Activated naive CD8-positive, alpha-beta T cell treated with anti-CD3 and anti-CD28 coated beads, Interleukin-2, amount 10 ng/mL, durations not matched to agents 7 days and 5 days (primary cell): ENCODE measurements around the gene DUSP15. TPM values are rescaled to one million over a fixed set of nuclear protein-coding genes. Genes with fewer than 3 reads are reported as not detected.

Source experiments
- ATAC-seq: fragments of 150-1000 bp; cut with Tn5 transposase; one replicate; pipeline ENCODE4 v1.10.0; 2021; ENCODE audit warnings: low read depth, moderate library complexity
- POLR2A ChIA-PET: fragments of 350-600 bp; sonication (Branson Sonifier 250); formaldehyde crosslinking; loops from one replicate; lab custom pipeline; 2021; ENCODE audit warnings: antibody characterized with exemption; lab: Charles Lee
- DNase-seq: peaks from one replicate; pipeline ENCODE4 v3.0.0; 2021
- H3K27ac Mint-ChIP-seq: one replicate; pipeline ENCODE4 v1.8.0; 2022; ENCODE audit warnings: mild to moderate bottlenecking, mixed read lengths
- H3K27me3 Mint-ChIP-seq: one replicate; pipeline ENCODE4 v1.8.0; 2022; ENCODE audit warnings: mild to moderate bottlenecking, moderate library complexity, mixed read lengths
- H3K36me3 Mint-ChIP-seq: one replicate; pipeline ENCODE4 v1.8.0; 2021; ENCODE audit warnings: mild to moderate bottlenecking, mixed read lengths
- H3K4me1 Mint-ChIP-seq: one replicate; pipeline ENCODE4 v1.8.0; 2021; ENCODE audit warnings: mixed read lengths
- H3K4me3 Mint-ChIP-seq: one replicate; pipeline ENCODE4 v1.8.0; 2022; ENCODE audit warnings: mild to moderate bottlenecking, moderate library complexity, mixed read lengths
- H3K9me3 Mint-ChIP-seq: one replicate; pipeline ENCODE4 v1.8.0; 2021; ENCODE audit warnings: mixed read lengths
- total RNA-seq, 2 experiments: library from RNA; stranded (reverse); gene quantifications; one replicate each; pipeline ENCODE4 v1.2.3, GENCODE V29; 2021

DUSP15 gene
- total RNA-seq, 2 experiments from 2014 or later, result not detected

- H3K36me3 Mint-ChIP-seq, result no peaks in the 10 kb centered on the region
- no peak overlapping the region for H3K4me3 Mint-ChIP-seq
- H3K27me3 Mint-ChIP-seq, result peaks cover 2% of the 10 kb centered on the region
- no peaks in the 10 kb centered on the region for H3K9me3 Mint-ChIP-seq
- ATAC-seq, result no peak
- POLR2A ChIA-PET, result no interaction called here
- no peaks in the 10 kb centered on the region for H3K4me1 Mint-ChIP-seq
- DNase-seq, result no peak
- H3K27ac Mint-ChIP-seq, result no peak overlapping the region
Measured at GRCh38 chr20:31908016-31908415, 37.7 kb upstream of the DUSP15 start.

- POLR2A ChIA-PET, result no interaction called here
- H3K36me3 Mint-ChIP-seq, result no peaks in the 10 kb centered on the region
- H3K4me3 Mint-ChIP-seq, result no peak overlapping the region
- no peak for DNase-seq
- no peaks in the 10 kb centered on the region for H3K4me1 Mint-ChIP-seq
- H3K27me3 Mint-ChIP-seq, result peaks cover 2% of the 10 kb centered on the region
- no peak overlapping the region for H3K27ac Mint-ChIP-seq
- ATAC-seq, result no peak
- no peaks in the 10 kb centered on the region for H3K9me3 Mint-ChIP-seq
Measured at GRCh38 chr20:31907046-31907445, 36.7 kb upstream of the DUSP15 start.

GRCh38 chr20:31906001-31906400 lies 35.7 kb upstream of the DUSP15 start:
- H3K9me3 Mint-ChIP-seq, result no peaks in the 10 kb centered on the region
- no peak overlapping the region for H3K27ac Mint-ChIP-seq
- ATAC-seq (no peak), DNase-seq (no peak)
- no peaks in the 10 kb centered on the region for H3K4me1 Mint-ChIP-seq
- POLR2A ChIA-PET, result no interaction called here
- H3K36me3 Mint-ChIP-seq, result no peaks in the 10 kb centered on the region
- H3K27me3 Mint-ChIP-seq, result peaks cover 2% of the 10 kb centered on the region
- no peak overlapping the region for H3K4me3 Mint-ChIP-seq

- no peak for DNase-seq
- no peak overlapping the region for H3K4me3 Mint-ChIP-seq
- H3K27me3 Mint-ChIP-seq, result peaks cover 2% of the 10 kb centered on the region
- no peaks in the 10 kb centered on the region for H3K36me3 Mint-ChIP-seq
- no peak overlapping the region for H3K27ac Mint-ChIP-seq
- H3K4me1 Mint-ChIP-seq, result no peaks in the 10 kb centered on the region
- H3K9me3 Mint-ChIP-seq, result no peaks in the 10 kb centered on the region
- ATAC-seq, result no peak
- POLR2A ChIA-PET, result interaction anchor here (0.7 kb wide), 2 partner anchors 9 to 785 kb away, joined by 4 to 5 read pairs; no protein-coding TSS in a partner anchor
Measured at GRCh38 chr20:31903627-31904386, 33.5 kb upstream of the DUSP15 start.

- POLR2A ChIA-PET, result no interaction called here
- H3K27me3 Mint-ChIP-seq, result peaks cover 2% of the 10 kb centered on the region
Measured at GRCh38 chr20:31901615-31902014, 31.3 kb upstream of the DUSP15 start.

GRCh38 chr20:31897541-31897940 lies 27.2 kb upstream of the DUSP15 start:
- H3K4me1 Mint-ChIP-seq, result no peaks in the 10 kb centered on the region

More at GRCh38 chr20:31901615-31902014, 31.3 kb upstream of the DUSP15 start:
- DNase-seq (no peak), ATAC-seq (no peak)
- Mint-ChIP-seq H3K4me3 (no peak overlapping the region), H3K9me3 (no peaks in the 10 kb centered on the region), H3K27ac (no peak overlapping the region), H3K36me3 (no peaks in the 10 kb centered on the region), H3K4me1 (no peaks in the 10 kb centered on the region)

GRCh38 chr20:31896049-31896448 lies 25.7 kb upstream of the DUSP15 start:
- no peak overlapping the region for H3K27ac Mint-ChIP-seq
- H3K4me1 Mint-ChIP-seq, result no peaks in the 10 kb centered on the region
- H3K36me3 Mint-ChIP-seq, result no peaks in the 10 kb centered on the region
- POLR2A ChIA-PET, result no interaction called here
- no peaks in the 10 kb centered on the region for H3K9me3 Mint-ChIP-seq
- H3K27me3 Mint-ChIP-seq, result peaks cover 6% of the 10 kb centered on the region
- no peak overlapping the region for H3K4me3 Mint-ChIP-seq
- DNase-seq, result no peak
- no peak for ATAC-seq

More at GRCh38 chr20:31897541-31897940, 27.2 kb upstream of the DUSP15 start:
- H3K9me3 Mint-ChIP-seq, result no peaks in the 10 kb centered on the region
- no peak overlapping the region for H3K27ac Mint-ChIP-seq
- DNase-seq (no peak), ATAC-seq (no peak)
- no peak overlapping the region for H3K4me3 Mint-ChIP-seq
- POLR2A ChIA-PET, result no interaction called here
- peaks cover 6% of the 10 kb centered on the region for H3K27me3 Mint-ChIP-seq
- no peaks in the 10 kb centered on the region for H3K36me3 Mint-ChIP-seq

- POLR2A ChIA-PET, result interaction anchor here (0.5 kb wide), 1 partner anchor 501 kb away, joined by 4 read pairs; no protein-coding TSS in a partner anchor
- H3K27me3 Mint-ChIP-seq, result peaks cover 6% of the 10 kb centered on the region
- no peaks in the 10 kb centered on the region for H3K4me1 Mint-ChIP-seq
- H3K9me3 Mint-ChIP-seq, result no peaks in the 10 kb centered on the region
- DNase-seq (no peak), ATAC-seq (no peak)
- no peaks in the 10 kb centered on the region for H3K36me3 Mint-ChIP-seq
- no peak overlapping the region for H3K27ac Mint-ChIP-seq
- H3K4me3 Mint-ChIP-seq, result no peak overlapping the region
Measured at GRCh38 chr20:31894980-31895675, 24.8 kb upstream of the DUSP15 start.

GRCh38 chr20:31890646-31891045 lies 20.3 kb upstream of the DUSP15 start:
- H3K27ac Mint-ChIP-seq, result no peak overlapping the region
- no peak overlapping the region for H3K4me3 Mint-ChIP-seq
- DNase-seq, result no peak
- H3K27me3 Mint-ChIP-seq, result peaks cover 8% of the 10 kb centered on the region
- POLR2A ChIA-PET, result no interaction called here
- ATAC-seq, result no peak
- H3K4me1 Mint-ChIP-seq, result no peaks in the 10 kb centered on the region
- H3K36me3 Mint-ChIP-seq, result no peaks in the 10 kb centered on the region
- H3K9me3 Mint-ChIP-seq, result no peaks in the 10 kb centered on the region

GRCh38 chr20:31883829-31884228 lies 13.5 kb upstream of the DUSP15 start:
- peaks cover 12% of the 10 kb centered on the region for H3K4me1 Mint-ChIP-seq
- H3K27ac Mint-ChIP-seq, result no peak overlapping the region
- ATAC-seq, result no peak
- no peaks in the 10 kb centered on the region for H3K9me3 Mint-ChIP-seq
- H3K36me3 Mint-ChIP-seq, result no peaks in the 10 kb centered on the region
- H3K4me3 Mint-ChIP-seq, result no peak overlapping the region
- DNase-seq, result no peak
- POLR2A ChIA-PET, result no interaction called here
- H3K27me3 Mint-ChIP-seq, result peaks cover 20% of the 10 kb centered on the region

GRCh38 chr20:31881945-31882344 lies 11.6 kb upstream of the DUSP15 start:
- no peaks in the 10 kb centered on the region for H3K9me3 Mint-ChIP-seq
- POLR2A ChIA-PET, result no interaction called here
- no peak overlapping the region for H3K27ac Mint-ChIP-seq
- no peak overlapping the region for H3K4me3 Mint-ChIP-seq
- H3K27me3 Mint-ChIP-seq, result peaks cover 29% of the 10 kb centered on the region
- DNase-seq (no peak), ATAC-seq (no peak)
- H3K36me3 Mint-ChIP-seq, result no peaks in the 10 kb centered on the region
- H3K4me1 Mint-ChIP-seq, result peaks cover 12% of the 10 kb centered on the region

- no peaks in the 10 kb centered on the region for H3K9me3 Mint-ChIP-seq
- POLR2A ChIA-PET, result interaction anchor here (0.7 to 1.1 kb wide), 3 partner anchors 18 to 636 kb away, joined by 3 to 6 read pairs (median 4); no protein-coding TSS in a partner anchor
- H3K27me3 Mint-ChIP-seq, result peaks cover 32% of the 10 kb centered on the region
- H3K4me3 Mint-ChIP-seq, result peak overlapping the region; percentile 95
- no peaks in the 10 kb centered on the region for H3K36me3 Mint-ChIP-seq
- H3K27ac Mint-ChIP-seq, result peak overlapping the region; percentile 57
- peak; percentile 77 for DNase-seq
- peak; percentile 90 for ATAC-seq
- H3K4me1 Mint-ChIP-seq, result peaks cover 12% of the 10 kb centered on the region
Measured at GRCh38 chr20:31879143-31879987, 9.0 kb upstream of the DUSP15 start.

GRCh38 chr20:31877684-31878083 lies 7.4 kb upstream of the DUSP15 start:
- Mint-ChIP-seq H3K27ac (no peak overlapping the region), H3K9me3 (no peaks in the 10 kb centered on the region), H3K27me3 (peaks cover 48% of the 10 kb centered on the region), H3K36me3 (no peaks in the 10 kb centered on the region), H3K4me3 (no peak overlapping the region), H3K4me1 (peaks cover 12% of the 10 kb centered on the region)
- POLR2A ChIA-PET, result no interaction called here
- DNase-seq, result no peak
- no peak for ATAC-seq
